HG02852 (cell line): ENCODE data around the gene BSDC1.
"Not testable (repeated sequence)": the region's sequence is repeated elsewhere in the genome, so short reads cannot be mapped to it uniquely, and the experiment has no call there.

Source experiments
- ATAC-seq: cut with Tn5 transposase; IDR thresholded peaks from one replicate; pipeline ENCODE4 v1.9.1; 2021; ENCODE audit warnings: mild to moderate bottlenecking, moderate library complexity; ENCODE audit not compliant: unreplicated experiment

BSDC1 gene

GRCh38 chr1:32394141-32394889 lies at the start of gene BSDC1:
BSDC1 (minus strand) TSS chr1:32394441; CDS start chr1:32394414, 27 bp downstream.
- ATAC-seq, result peak; percentile 97

GRCh38 chr1:32441467-32441866 lies 47.2 kb upstream of the BSDC1 start:
- not testable (repeated sequence) for ATAC-seq

GRCh38 chr1:32438777-32439176 lies 44.5 kb upstream of the BSDC1 start:
- ATAC-seq, result not testable (repeated sequence)

GRCh38 chr1:32438136-32438535 lies 43.9 kb upstream of the BSDC1 start:
- ATAC-seq, result no peak

GRCh38 chr1:32431736-32432400 lies 37.6 kb upstream of the BSDC1 start:
- no peak for ATAC-seq

GRCh38 chr1:32427264-32427963 lies 33.2 kb upstream of the BSDC1 start:
- no peak for ATAC-seq

- ATAC-seq, result no peak
These were observed 32.4 kb upstream of the BSDC1 start for GRCh38 chr1:32426489-32427255.

- ATAC-seq, result no peak
These were observed 27.5 kb upstream of the BSDC1 start for GRCh38 chr1:32421775-32422174.

- ATAC-seq, result no peak
These were observed 20.1 kb upstream of the BSDC1 start for GRCh38 chr1:32414186-32414886.

GRCh38 chr1:32413507-32414185 lies 19.4 kb upstream of the BSDC1 start:
- no peak for ATAC-seq

GRCh38 chr1:32411261-32411660 lies 17.0 kb upstream of the BSDC1 start:
- no peak for ATAC-seq

GRCh38 chr1:32406629-32407111 lies 12.4 kb upstream of the BSDC1 start:
- ATAC-seq, result no peak

GRCh38 chr1:32405672-32406467 lies 11.6 kb upstream of the BSDC1 start:
- ATAC-seq, result no peak

GRCh38 chr1:32404946-32405345 lies 10.7 kb upstream of the BSDC1 start:
- ATAC-seq, result no peak

GRCh38 chr1:32400876-32401631 lies 6.8 kb upstream of the BSDC1 start:
- no peak for ATAC-seq

- no peak for ATAC-seq
These were observed 5.6 kb upstream of the BSDC1 start for GRCh38 chr1:32399843-32400242.

- ATAC-seq, result no peak
These were observed 4.2 kb upstream of the BSDC1 start for GRCh38 chr1:32398401-32398800.

GRCh38 chr1:32396524-32396923 lies 2.3 kb upstream of the BSDC1 start:
- not testable (repeated sequence) for ATAC-seq
